ENCODE measurements around the gene PLCH1. TPM values are rescaled to one million over a fixed set of nuclear protein-coding genes. Genes with fewer than 3 reads are reported as not detected.

The PLCH1 gene
- total RNA-seq, 1 experiment from 2014 or later, result 3.8 TPM

GRCh38 chr3:155502630-155503029 is 242.2 kb downstream of the PLCH1 start:
- ATAC-seq (no peak), DNase-seq (ENCODE audit: low read depth, low spot score) (no peak)
- Histone ChIP-seq H3K9ac (ENCODE audit: low read length) (no peak overlapping the region), H3K79me2 (ENCODE audit: insufficient read depth, low read length) (no peaks in the 10 kb centered on the region), H3K4me3 (replicated peaks in 1 of 2; ENCODE audit: low read depth in 1 of 2, low read length in 2 of 2) (no peak overlapping the region), H4K20me1 (ENCODE audit: insufficient read depth) (no peaks in the 10 kb centered on the region), H3K9me3 (ENCODE audit: control insufficient read depth in 1 of 2, insufficient read depth in 1 of 2, low read depth in 1 of 2, low read length in 2 of 2) (no peaks in the 10 kb centered on the region), H3K9me2 (ENCODE audit: insufficient read depth) (no peaks in the 10 kb centered on the region), H3K36me3 (ENCODE audit: control insufficient read depth in 1 of 2, insufficient read depth in 2 of 2, low read length in 2 of 2) (no peaks in the 10 kb centered on the region), H2AFZ (ENCODE audit: low read depth, low read length, poor library complexity, severe bottlenecking) (no peak overlapping the region), H3K27me3 (ENCODE audit: insufficient read depth, low read length) (no peaks in the 10 kb centered on the region), H3K4me1 (ENCODE audit: control insufficient read depth in 1 of 2, insufficient read depth in 2 of 2, low read length in 2 of 2) (peaks cover 0 to 7% of the 10 kb centered on the region in 2 experiments; a peak in 2 of 4 replicates), H3K4me2 (ENCODE audit: low read length) (no peak overlapping the region), H3K27ac (ENCODE audit: low read depth, low read length) (no peak overlapping the region)
- no TSS peak for BruUV-seq (replicated peaks)
- no peak for TF ChIP-seq SIN3A (IDR thresholded peaks at IDR 0.05; ENCODE audit: low read depth)
- TF ChIP-seq ZFX (IDR thresholded peaks at IDR 0.05), result no peak
- TF ChIP-seq ATF3 (IDR thresholded peaks at IDR 0.05), result no peak
- no peak for TF ChIP-seq ELF1 (IDR thresholded peaks at IDR 0.05; ENCODE audit: borderline replicate concordance, low read depth)
- no peak for TF ChIP-seq CEBPB (IDR thresholded peaks at IDR 0.05; ENCODE audit: low read depth)
- TF ChIP-seq ZNF274 (IDR thresholded peaks at IDR 0.05; ENCODE audit: low read depth, low read length), result no peak
- TF ChIP-seq ZBTB33 (IDR thresholded peaks at IDR 0.05; ENCODE audit: extremely low read depth, insufficient replicate concordance, low read length), result no peak
- TF ChIP-seq EGR1 (IDR thresholded peaks at IDR 0.05; ENCODE audit: low read depth), result no peak
- no peak for TF ChIP-seq REST (IDR thresholded peaks at IDR 0.05; ENCODE audit: low read depth)
- no peak for TF ChIP-seq YY1 (IDR thresholded peaks at IDR 0.05; ENCODE audit: extremely low read depth, insufficient replicate concordance, low read depth, low read length)
- no peak for TF ChIP-seq CTCF (IDR thresholded peaks at IDR 0.05 in 2 of 3, conservative IDR thresholded peaks at IDR 0.05 in 1 of 3; ENCODE audit: borderline replicate concordance in 1 of 3, insufficient read depth in 1 of 3, low read depth in 2 of 3, low read length in 2 of 3)
- TF ChIP-seq SRF (IDR thresholded peaks at IDR 0.05; ENCODE audit: low read depth), result no peak
- no peak for TF ChIP-seq POLR2AphosphoS5 (IDR thresholded peaks at IDR 0.05; ENCODE audit: low read depth, low read length)
- no peak for TF ChIP-seq MAX (IDR thresholded peaks at IDR 0.05)
- ChIA-PET RAD21 (ENCODE audit: low non-redundant PET in 1 of 2, low total read pairs in 2 of 2, uncharacterized antibody in 2 of 2, unreplicated experiment in 2 of 2) (no interaction called here), POLR2A (no interaction called here), CTCF (no interaction called here)
- intact Hi-C loops (cut with micrococcal nuclease), result no loop called here
